ENCODE data around the gene RNF224. TPM values are rescaled to one million over a fixed set of nuclear protein-coding genes. Genes with fewer than 3 reads are reported as not detected.

Gene RNF224
- total RNA-seq, 1 experiment from 2014 or later, result 3.9 TPM

GRCh38 chr9:137193771-137194170 lies 33.5 kb upstream of the RNF224 start:
- intact Hi-C loops (cut with micrococcal nuclease; ENCODE audit: unreplicated experiment), result no loop called here
- no peak for DNase-seq
- no peak overlapping the region for H3K27ac ChIP-seq
- BruUV-seq (replicated peaks), result no TSS peak
- H3K36me3 ChIP-seq (ENCODE audit: low read depth), result no peaks in the 10 kb centered on the region
- no peaks in the 10 kb centered on the region for H3K27me3 ChIP-seq (ENCODE audit: insufficient read depth, low read depth)
- no peaks in the 10 kb centered on the region for H3K9me2 ChIP-seq (ENCODE audit: insufficient read depth)
- CTCF ChIA-PET, result no interaction called here
- H3K79me2 ChIP-seq (ENCODE audit: low read depth), result peaks cover 57% of the 10 kb centered on the region
- peaks cover 42% of the 10 kb centered on the region for H3F3A ChIP-seq (ENCODE audit: insufficient read depth, low read depth)
- no peaks in the 10 kb centered on the region for H3K9me3 ChIP-seq (ENCODE audit: insufficient read depth, low read depth)
- H4K20me1 ChIP-seq (ENCODE audit: insufficient read depth), result peaks cover 69% of the 10 kb centered on the region
- TF ChIP-seq EZH2 (IDR thresholded peaks at IDR 0.05; ENCODE audit: low read depth), result no peak
- TF ChIP-seq CTCF (conservative IDR thresholded peaks at IDR 0.05), result no peak
- H3K4me1 ChIP-seq (replicated peaks; ENCODE audit: insufficient read depth), result peaks cover 64% of the 10 kb centered on the region
- H2AFZ ChIP-seq, result no peak overlapping the region
- H3K4me2 ChIP-seq, result no peak overlapping the region
- no peak overlapping the region for H3K4me3 ChIP-seq
- POLR2A ChIA-PET (ENCODE audit: unreplicated experiment), result no interaction called here

- Histone ChIP-seq H3K4me1 (replicated peaks; ENCODE audit: insufficient read depth) (peaks cover 68% of the 10 kb centered on the region), H3K27me3 (ENCODE audit: insufficient read depth, low read depth) (no peaks in the 10 kb centered on the region), H3K9me2 (ENCODE audit: insufficient read depth) (no peaks in the 10 kb centered on the region), H4K20me1 (ENCODE audit: insufficient read depth) (peaks cover 68% of the 10 kb centered on the region), H2AFZ (no peak overlapping the region), H3K4me3 (no peak overlapping the region), H3F3A (ENCODE audit: insufficient read depth, low read depth) (peaks cover 39% of the 10 kb centered on the region), H3K9me3 (ENCODE audit: insufficient read depth, low read depth) (no peaks in the 10 kb centered on the region), H3K4me2 (peak overlapping the region; percentile 71), H3K27ac (no peak overlapping the region), H3K36me3 (ENCODE audit: low read depth) (no peaks in the 10 kb centered on the region), H3K79me2 (ENCODE audit: low read depth) (peaks cover 63% of the 10 kb centered on the region)
- DNase-seq, result no peak
- intact Hi-C loops (cut with micrococcal nuclease; ENCODE audit: unreplicated experiment), result no loop called here
- POLR2A ChIA-PET (ENCODE audit: unreplicated experiment), result no interaction called here
- no TSS peak for BruUV-seq (replicated peaks)
- TF ChIP-seq EZH2 (IDR thresholded peaks at IDR 0.05; ENCODE audit: low read depth) (no peak), CTCF (conservative IDR thresholded peaks at IDR 0.05) (no peak)
- CTCF ChIA-PET, result interaction anchor here (1.1 kb wide), 1 partner anchor 42 kb away, joined by 6 read pairs; no protein-coding TSS in a partner anchor
Observed at GRCh38 chr9:137194388-137194787, 32.9 kb upstream of the RNF224 start.

- intact Hi-C loops (cut with micrococcal nuclease; ENCODE audit: unreplicated experiment), result no loop called here
- H3K9me2 ChIP-seq (ENCODE audit: insufficient read depth), result no peaks in the 10 kb centered on the region
- H4K20me1 ChIP-seq (ENCODE audit: insufficient read depth), result peaks cover 63% of the 10 kb centered on the region
- POLR2A ChIA-PET (ENCODE audit: unreplicated experiment), result interaction anchor here (0.6 to 0.7 kb wide), 5 partner anchors 45 to 832 kb away, joined by 3 to 8 read pairs (median 4); partner anchors contain the start of gene CLIC3
- CTCF ChIA-PET, result interaction anchor here (0.6 to 1.1 kb wide), 2 partner anchors 28 to 42 kb away, joined by 3 to 6 read pairs; no protein-coding TSS in a partner anchor
- no peaks in the 10 kb centered on the region for H3K27me3 ChIP-seq (ENCODE audit: insufficient read depth, low read depth)
- peaks cover 61% of the 10 kb centered on the region for H3K79me2 ChIP-seq (ENCODE audit: low read depth)
- H3K4me3 ChIP-seq, result peak overlapping the region; percentile 5; the same call in 1 of the 2 replicates
- no peak for TF ChIP-seq EZH2 (IDR thresholded peaks at IDR 0.05; ENCODE audit: low read depth)
- TF ChIP-seq CTCF (conservative IDR thresholded peaks at IDR 0.05), result no peak
- peaks cover 34% of the 10 kb centered on the region for H3F3A ChIP-seq (ENCODE audit: insufficient read depth, low read depth)
- H3K4me2 ChIP-seq, result peak overlapping the region; percentile 71
- no peaks in the 10 kb centered on the region for H3K36me3 ChIP-seq (ENCODE audit: low read depth)
- peaks cover 65% of the 10 kb centered on the region for H3K4me1 ChIP-seq (replicated peaks; ENCODE audit: insufficient read depth)
- no peak overlapping the region for H2AFZ ChIP-seq
- peak in 1 of 2 experiments; percentile 55 for DNase-seq
- BruUV-seq (replicated peaks), result no TSS peak
- no peak overlapping the region for H3K27ac ChIP-seq
- H3K9me3 ChIP-seq (ENCODE audit: insufficient read depth, low read depth), result no peaks in the 10 kb centered on the region
Observed at GRCh38 chr9:137194909-137195308, 32.4 kb upstream of the RNF224 start.

All from PC-9 (cell line).